GM18498 (cell line): ENCODE results near the gene FLCN.

Source experiments
- ATAC-seq: cut with Tn5 transposase; IDR thresholded peaks from one replicate; pipeline ENCODE4 v1.9.1; 2021; ENCODE audit warnings: mild to moderate bottlenecking, moderate library complexity; ENCODE audit not compliant: unreplicated experiment

The FLCN gene

GRCh38 chr17:17236295-17237025, 508 bp downstream of the FLCN start:
- peak; percentile 27 for ATAC-seq

GRCh38 chr17:17235212-17236174, 1.5 kb downstream of the FLCN start:
- ATAC-seq = no peak

GRCh38 chr17:17232303-17232621, 4.7 kb downstream of the FLCN start:
- ATAC-seq = no peak

- no peak for ATAC-seq
Observed at GRCh38 chr17:17231621-17232302, 5.2 kb downstream of the FLCN start.

- ATAC-seq = no peak
Observed at GRCh38 chr17:17229416-17230384, 7.3 kb downstream of the FLCN start.

GRCh38 chr17:17228521-17229279, 8.3 kb downstream of the FLCN start:
- ATAC-seq = no peak

GRCh38 chr17:17227608-17228520, 9.1 kb downstream of the FLCN start:
- ATAC-seq = no peak

- no peak for ATAC-seq
Observed at GRCh38 chr17:17226451-17227265, 10.3 kb downstream of the FLCN start.

- ATAC-seq = no peak
Observed at GRCh38 chr17:17225901-17226300, 11.1 kb downstream of the FLCN start.

GRCh38 chr17:17224137-17224536, 12.8 kb downstream of the FLCN start:
- no peak for ATAC-seq

GRCh38 chr17:17223736-17224135, 13.2 kb downstream of the FLCN start:
- no peak for ATAC-seq

- no peak for ATAC-seq
Observed at GRCh38 chr17:17221329-17221728, 15.6 kb downstream of the FLCN start.

- ATAC-seq = no peak
Observed at GRCh38 chr17:17220529-17220928, 16.4 kb downstream of the FLCN start.

GRCh38 chr17:17217995-17218394, 19.0 kb downstream of the FLCN start:
- ATAC-seq = no peak

GRCh38 chr17:17216776-17217175, 20.2 kb downstream of the FLCN start:
- ATAC-seq = no peak

- no peak for ATAC-seq
Observed at GRCh38 chr17:17216236-17216635, 20.7 kb downstream of the FLCN start.

GRCh38 chr17:17215575-17215974, 21.4 kb downstream of the FLCN start:
- ATAC-seq = no peak
